GM18868 (cell line): ENCODE data around the gene MYOM3.
"Not testable (repeated sequence)": the region's sequence is repeated elsewhere in the genome, so short reads cannot be mapped to it uniquely, and the experiment has no call there.

Experiments
- ATAC-seq: cut with Tn5 transposase; IDR thresholded peaks from one replicate; pipeline ENCODE4 v1.9.1; 2021; ENCODE audit warnings: mild to moderate bottlenecking, moderate library complexity; ENCODE audit not compliant: unreplicated experiment

The MYOM3 gene

DNA sequence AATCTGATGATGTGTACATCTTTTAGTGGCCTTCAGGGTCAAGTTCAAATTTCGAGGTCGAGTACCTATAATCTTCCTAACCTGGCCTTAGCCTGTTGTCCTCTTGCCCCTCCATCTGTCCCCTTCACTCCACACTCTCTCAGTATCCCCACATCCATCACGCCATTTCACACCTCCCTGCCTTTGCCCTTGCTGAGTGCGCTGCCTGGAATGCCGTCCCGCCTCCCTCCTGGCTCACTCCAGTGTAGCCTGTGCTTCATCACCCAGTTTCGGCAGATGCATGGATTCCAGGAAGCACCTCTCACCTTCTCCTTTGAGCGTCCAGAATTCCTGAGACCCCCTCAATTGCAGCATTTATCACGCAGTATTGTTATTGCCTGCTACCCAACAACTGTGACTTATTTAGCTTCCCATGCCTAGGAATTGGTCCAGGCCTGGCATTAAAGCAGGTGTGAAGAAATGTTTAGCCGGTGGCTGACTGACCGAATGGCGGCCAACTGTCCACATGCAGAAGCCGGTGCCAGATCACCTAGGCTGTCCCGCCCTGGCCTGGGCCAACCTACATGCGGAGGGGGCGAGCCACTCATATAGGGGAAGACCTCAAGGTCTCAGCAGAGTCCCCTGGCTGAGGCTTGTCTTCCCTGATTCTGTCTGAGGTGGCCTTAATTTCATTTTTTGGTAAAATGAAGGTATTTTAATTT, 34.5 kb downstream of the MYOM3 start:
- no peak for ATAC-seq

DNA sequence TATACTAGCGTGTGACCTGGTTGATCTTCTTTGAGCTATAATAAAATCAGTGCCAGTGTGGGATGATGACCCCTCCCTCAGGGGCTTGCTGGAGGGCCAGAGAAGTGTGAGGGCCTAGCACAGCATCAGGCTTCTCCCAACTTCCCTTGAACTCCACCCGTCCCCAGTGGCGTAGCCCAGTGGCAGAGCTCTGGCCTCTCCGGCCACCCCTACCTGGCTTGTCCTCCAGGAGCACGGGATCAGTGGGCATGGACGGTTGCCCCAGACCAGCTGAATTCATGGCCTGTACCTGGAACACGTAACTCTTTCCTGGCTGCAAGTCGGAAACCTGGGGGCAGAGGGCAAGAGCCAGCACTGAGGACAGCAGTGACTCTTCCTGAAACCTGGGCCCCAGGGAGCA, 36.0 kb downstream of the MYOM3 start:
- ATAC-seq = no peak

DNA sequence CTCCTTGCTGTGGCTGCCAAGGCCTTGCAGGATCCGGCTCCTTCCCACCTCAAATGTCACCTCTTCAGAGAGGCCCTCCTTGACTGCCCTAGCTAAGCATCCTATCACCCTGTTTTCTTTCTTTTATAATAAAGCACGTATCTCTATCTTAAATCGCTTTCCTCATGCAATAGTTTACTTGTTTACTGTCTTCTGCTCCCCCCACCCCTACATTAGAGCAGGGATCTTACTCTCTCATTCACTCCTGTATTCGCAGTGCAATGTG, 36.4 kb downstream of the MYOM3 start:
- ATAC-seq = no peak

DNA sequence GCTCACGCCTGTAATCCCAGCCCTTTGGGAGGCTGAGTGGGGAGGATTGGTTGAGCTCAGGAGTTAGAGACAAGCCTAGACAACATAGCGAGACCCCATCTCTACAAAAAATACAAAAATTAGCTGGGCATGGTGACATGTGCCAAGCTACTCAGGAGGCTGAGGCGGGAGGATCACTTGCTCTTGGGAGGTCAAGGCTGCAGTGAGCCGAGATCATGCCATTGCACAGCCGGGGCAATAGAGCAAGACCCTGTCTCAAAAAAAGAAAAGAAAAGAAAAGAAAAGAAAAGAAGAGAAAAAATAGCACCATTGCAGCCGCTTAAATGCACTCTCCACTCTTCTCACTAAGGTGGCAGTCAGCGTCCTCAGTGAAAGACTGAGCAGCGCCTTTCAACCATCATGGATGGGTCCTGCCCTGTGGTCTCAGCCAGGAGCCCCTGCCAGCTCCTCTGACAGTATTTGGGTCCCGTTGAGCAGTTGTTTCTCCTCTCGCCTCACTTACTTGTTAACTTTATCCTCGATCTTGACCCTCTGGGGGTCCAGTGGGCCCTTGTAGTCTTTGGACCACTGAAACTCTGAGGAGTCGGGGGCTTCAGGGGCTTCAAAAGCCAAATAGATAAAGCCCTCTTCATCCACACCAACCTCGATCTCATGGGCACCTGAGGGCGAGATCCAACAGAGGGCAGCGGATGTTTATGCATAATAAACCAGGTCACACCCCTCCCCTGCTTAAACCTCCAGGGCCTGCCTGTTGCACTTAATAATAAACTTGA, 36.9 kb downstream of the MYOM3 start:
- no peak for ATAC-seq

DNA sequence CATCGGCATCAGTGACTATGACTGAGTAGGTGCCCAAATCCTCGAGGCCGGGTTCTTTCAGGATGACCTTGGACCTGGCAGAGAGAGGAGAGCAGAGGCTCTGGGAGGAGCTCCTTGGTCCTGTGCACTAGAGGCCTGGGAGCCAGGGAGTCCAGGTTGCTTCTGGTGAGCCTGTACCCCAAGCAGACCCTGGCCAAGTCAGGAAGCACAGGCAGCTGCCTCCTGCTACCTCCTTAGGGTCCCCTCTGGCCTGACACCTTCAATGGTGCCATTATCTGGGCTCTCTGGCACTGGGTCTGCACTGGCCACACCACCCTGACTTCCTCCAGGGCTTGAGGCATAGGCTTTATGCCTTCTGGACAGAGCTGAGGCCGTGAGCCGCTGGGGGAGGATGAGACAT, 37.7 kb downstream of the MYOM3 start:
- ATAC-seq = no peak

DNA sequence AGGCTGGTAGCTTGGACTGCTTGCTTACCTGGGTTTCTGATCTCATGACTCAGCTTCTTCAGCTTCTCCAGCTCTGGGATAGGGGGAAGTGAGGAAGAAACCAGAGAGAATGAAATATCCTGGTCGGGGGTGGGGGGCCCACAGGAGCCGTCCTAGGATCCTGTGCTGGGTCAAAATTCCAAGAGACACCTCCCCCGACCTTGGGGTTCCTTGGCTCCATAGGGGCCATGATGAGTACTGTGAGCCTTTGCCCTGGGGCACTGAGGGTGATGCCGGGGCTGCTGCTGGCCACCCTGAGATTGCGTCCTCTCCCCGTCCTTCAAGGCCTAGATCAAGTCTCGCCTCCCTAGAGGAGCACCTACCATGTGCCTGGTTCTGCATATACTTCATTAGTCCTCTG, 40.0 kb downstream of the MYOM3 start:
- ATAC-seq = no peak

DNA sequence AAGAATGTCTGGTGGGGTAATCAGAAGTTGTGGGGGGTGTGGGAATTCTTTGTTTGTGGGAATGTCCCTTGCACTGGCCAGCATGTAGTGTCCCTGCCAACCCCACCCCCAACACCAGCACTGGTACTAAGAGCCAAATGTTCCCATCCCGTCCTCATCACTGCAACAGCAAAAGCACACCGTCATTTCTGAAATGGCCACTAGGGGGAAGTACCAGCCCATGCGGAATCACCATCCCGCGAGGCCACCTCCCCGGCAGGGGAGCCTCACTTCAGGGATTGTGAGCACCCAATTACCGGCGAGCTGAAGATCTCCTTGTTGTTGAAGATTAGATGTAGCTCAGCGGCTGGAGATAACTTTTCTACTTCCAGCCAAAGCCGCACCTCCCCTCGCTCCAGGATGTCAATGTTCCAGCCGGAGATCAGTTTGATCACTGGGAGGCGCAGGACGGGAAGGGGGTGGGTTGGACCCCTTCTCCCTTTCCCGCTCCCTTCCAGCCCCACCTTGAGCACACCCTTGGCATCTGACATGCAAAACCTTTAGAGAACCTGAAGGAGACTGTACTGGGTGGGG, 41.0 kb downstream of the MYOM3 start:
- ATAC-seq = no peak

DNA sequence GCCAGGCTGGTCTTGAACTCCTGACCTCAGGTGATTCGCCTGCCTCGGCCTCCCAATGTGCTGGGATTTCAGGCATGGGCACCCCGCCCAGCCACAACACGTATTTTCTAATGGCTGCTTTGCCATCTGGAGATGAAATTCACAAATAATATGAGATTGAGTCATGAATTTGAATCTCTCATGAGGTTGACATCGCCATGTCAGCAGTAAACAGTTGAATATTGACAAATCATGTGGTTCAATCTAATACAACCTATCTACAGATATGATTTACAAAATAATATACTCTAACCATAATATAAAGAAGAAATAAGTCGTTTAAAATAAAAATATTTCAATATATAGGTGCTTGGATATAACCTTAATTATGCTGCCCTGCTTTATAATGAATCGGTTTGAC, 42.1 kb downstream of the MYOM3 start:
- ATAC-seq = no peak

DNA sequence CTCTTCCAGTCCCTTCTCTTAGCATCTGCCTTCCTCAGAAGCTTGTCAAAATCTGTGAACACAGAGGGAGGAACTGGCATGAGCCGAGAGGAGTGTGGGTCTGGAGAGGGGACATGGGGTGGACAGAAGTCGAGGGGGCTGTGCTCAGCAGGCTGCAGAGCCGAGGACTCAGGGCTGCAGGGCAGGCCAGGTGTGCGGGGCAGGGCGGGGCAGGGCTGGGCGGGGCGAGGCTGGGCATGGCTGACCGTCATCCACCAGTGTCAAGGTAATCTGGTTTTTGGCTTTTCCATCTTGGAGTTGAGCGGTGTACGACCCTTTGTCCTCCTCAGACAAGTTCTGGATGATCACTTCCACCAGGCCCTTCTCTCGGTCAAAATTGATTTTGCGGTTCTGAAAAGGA, 44.0 kb downstream of the MYOM3 start:
- no peak for ATAC-seq

DNA sequence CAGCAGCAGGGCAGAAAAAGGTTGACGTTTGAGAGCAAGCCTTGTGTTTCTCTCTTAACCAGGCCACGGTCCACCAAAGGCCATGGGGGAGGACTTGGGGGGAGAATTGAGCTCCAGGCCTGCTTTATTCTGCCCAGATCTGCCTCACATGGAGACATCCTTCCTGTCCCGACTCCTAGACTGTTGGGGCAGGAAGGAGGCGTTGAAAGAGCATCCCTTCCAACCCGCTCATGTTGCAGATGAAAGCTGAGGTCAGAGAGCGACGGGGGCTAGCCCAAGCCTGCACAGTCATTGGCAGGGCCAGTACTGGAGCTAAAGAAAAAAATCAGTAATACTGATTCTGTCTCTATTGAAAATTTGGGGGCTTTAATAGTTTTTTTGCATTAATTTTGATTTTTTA, 46.6 kb downstream of the MYOM3 start:
- ATAC-seq = no peak

DNA sequence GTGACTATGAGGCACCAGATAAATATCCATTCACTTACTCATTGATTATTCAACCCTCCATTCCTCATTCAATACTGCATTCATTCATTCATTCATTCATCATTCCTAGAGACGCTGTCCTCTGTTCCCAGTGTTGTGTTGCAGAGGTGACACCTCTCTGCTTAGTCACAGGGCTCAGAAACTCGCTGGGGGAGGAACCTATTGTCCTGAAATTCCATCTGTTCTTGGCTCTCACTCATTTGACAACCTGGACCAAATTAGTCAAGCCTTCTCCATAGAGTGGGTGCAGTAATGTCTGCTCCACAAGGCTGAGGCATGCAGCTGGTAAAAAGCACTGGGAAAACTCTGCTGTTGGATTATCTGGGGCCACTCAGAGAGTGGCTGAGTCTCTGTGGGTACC, 49.7 kb downstream of the MYOM3 start:
- ATAC-seq = no peak

DNA sequence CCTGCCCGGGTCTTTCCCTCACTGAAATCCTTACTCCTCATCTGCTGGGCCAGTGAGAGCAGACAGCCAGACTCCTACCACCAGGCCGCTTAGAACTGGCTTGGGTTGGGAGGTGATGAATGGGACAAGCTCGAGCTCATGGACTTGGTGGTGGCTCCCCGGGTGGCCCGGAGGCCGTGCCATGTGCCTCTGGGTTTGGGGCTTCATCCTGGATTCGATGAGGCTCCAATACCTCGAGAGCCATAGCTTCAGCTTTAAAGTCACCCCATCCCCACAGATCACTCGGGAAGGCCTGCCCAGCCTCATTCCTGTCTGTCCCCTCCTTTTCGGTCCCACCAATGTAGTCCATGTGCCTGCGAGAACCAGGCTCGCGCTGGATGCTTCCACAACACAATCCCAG, 51.5 kb downstream of the MYOM3 start:
- no peak for ATAC-seq

DNA sequence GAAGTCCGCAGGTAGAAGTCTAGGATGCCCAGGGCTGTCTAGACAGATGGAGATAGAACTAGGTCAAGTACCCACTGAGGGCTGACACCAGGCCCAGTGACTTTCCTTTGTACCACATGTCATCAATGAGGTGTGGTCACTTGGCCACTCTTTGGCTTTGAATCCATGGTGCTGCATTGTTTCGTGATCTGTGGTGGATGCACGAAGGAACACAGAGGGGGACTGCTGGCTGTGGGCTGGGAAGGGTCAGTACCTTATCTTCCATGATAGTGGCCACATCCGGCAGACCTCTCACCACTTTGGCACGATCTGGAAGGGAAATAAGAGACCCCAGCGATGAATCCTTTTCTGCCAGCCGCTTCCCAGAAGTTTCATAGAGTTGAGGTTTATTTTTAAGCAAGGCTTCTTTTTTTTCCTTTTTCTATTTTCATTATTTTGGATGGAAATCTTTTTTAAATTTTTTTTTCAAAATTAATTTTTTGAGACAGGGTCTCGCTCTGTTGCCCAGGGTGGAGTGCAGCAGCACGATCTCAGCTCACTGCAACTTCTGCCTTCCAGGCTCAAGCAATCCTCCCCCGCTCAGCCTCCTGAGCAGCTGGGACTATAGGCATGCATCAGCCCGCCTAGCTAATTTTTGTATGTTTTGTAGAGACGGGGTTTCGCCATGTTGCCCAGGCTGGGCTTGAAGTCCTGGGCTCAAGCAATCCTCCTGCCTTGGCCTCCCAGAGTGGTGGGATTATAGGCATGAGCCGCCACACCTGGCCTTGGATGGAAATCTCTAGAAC, 53.1 kb downstream of the MYOM3 start:
- no peak for ATAC-seq

DNA sequence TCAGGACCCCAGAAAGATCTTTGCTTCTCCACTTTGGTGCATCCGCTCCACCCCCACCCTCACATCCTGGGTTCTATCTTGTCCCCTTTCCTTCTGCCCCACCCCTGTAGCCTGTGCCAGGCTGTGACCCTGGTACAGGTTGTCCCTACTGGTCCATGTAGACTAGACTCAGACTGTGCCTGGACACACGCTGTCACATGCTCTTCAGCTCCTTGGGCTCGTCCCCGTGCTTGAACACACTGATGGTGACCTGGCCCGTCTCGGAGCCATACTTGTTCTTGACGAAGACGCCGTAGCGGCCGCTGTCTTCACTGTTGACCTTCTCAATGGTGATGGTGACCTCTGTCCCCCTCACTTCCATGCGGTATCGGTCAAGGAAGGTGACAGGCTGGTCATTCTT, 54.8 kb downstream of the MYOM3 start:
- ATAC-seq = no peak

DNA sequence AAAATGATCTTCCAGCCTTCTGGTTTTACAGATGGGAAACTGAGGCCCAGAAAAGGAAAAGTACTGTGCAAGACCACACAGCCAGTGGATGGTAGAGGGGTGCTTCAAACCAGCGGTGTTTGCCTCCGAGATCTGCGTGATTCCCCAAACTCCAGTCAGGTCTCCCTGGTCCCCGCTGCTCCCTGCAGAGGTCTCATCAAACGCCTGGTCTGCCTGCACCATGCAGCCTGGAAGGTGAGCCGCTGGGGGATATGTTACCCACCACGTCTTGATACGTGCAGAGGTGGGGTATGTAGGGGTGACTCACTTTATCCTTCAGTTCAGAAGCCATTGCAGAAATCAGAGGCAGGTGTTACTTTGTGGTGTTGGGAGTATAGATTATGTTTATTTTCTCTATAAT, 56.3 kb downstream of the MYOM3 start:
- ATAC-seq = no peak

DNA sequence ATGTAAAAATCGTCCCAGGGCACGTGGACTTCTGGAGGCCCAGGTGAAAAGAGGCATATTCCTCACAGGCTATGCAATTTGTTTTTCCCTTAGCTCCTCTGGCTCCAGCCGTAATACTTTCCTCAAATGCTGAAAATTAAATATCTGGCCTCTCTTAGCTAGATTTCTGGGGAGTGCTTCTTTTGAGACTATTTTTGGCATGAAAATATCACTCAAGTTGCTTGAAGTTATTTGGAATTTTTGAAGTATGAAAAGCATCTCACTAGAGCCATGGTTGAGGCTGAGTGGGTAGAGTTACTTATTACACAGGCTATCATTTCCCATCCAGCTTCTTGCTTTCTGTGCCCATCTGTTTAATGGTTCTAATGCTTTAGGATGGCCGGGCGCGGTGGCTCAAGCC, 59.7 kb downstream of the MYOM3 start:
- ATAC-seq = no peak

DNA sequence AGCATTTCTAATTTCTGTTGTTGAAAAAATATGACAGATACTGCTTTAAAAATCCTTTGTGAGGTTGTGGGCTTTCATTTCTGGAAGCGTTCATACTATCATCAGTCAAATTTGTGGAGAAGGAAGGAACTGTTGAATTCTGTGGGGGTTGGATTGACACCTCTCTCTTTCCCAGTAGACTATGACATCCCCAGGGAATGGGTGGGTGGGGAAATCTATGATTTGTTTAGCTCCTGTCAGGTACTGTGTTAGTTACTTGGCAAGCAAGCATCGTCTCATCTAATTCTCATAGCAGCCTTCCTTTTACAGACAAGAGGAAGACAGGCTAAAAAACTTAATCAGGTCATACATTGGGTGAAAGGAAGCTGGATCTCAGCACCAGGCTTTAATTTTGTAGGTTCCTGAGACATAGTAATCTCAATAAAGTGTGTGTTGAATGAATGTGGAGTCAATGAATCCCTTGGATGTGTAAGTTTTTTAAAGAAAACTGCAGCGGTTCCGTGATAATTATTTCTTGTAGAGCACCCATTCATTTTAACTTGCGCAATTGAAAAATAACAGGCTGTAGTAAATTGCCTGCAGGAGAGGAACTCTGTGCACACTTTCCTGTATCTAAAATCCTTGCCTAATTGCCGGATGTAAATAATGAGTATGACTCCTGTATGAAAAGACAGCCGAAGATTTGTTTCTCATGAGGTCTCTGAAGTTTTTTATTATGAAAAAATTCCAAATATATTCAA, 60.6 kb downstream of the MYOM3 start:
- no peak for ATAC-seq

DNA sequence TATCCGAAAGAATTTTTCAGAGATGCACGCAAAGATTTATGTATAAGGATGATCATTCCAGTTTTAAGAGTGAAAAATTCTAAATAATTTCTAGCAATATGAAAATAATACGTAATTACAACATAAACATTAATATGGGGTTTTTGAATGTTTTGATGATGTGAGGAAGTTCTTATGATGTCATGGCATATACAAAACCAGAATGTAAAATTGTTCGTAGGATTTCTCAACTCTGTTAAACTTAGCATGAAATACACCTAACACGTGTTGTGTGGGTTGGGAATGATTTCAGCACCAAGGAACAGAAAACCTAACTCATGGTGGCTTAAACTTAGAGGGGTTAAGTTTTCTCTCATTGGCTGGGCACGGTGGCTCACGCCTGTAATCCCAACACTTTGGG, 62.2 kb downstream of the MYOM3 start:
- no peak for ATAC-seq

DNA sequence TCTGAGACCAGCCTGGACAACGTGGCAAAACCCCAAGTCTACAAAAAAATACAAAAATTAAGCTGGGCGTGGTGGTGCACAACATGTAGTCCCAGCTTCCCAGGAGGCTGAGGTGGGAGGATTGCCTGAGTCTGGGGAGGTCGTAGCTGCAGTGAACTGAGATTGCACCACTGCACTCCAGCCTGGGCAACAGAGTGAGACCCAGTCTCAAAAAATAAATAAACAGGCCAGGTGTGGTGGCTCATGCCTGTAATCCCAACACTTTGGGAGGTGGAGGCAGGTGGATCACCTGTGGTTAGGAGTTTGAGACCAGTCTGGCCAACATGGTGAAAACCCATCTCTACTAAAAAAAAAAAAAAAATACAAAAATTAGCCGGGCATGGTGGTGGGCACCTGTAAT, 63.0 kb downstream of the MYOM3 start:
- not testable (repeated sequence) for ATAC-seq

DNA sequence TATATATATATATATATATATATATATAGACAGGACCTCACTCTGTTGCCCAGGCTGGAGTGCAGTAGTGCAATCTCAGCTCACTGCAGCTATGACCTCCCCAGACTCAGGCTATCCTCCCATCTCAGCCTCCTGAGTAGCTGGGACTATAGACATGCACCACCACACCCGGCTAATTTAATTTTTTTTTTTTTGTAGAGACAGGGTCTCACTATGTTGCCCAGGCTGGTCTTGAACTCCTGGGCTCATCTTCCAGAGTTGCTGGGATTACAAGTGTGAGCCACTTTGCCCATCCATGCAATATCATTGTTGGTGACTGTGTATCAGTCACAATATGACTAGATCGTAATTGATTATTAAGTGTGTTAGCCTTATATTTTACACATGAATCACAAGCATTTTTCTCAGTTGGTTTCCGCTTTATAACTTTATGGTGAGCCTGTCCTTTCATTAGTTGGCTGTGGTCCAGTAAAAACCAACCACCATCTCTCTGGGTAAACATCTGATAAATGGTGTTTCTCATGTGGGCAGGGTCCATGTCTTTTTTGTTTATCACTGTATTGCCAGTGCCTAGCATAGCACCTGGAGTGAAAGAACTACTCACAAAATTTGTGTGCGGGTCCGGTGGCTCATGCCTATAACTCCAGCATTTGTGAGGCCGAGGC, 63.6 kb downstream of the MYOM3 start:
- ATAC-seq = no peak

DNA sequence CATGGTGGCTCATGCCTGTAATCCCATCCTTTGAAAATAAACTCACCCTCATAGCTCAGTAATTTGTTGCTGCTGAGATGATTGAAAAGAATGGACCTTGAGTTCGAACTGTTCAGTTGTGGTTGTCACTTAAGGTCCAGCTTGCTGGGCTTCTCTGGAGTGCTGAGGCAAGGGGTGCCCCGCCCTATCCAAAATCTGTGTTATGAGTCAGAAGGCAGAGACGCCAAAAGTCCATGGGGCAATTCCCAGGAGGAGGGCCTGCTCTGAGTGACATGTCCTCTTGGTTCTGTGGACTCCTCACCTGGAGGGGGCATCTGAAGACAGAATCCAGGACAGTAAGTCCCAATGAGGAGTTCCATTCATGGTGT, 64.8 kb downstream of the MYOM3 start:
- ATAC-seq = no peak
